ENCODE data around the gene PSMD5.
A peak's percentile ranks its signal among the peaks of the same experiment; 100 is the strongest.

The PSMD5 gene

GRCh38 chr9:120842685-120843485 is at the start of gene PSMD5:
TSS of gene PSMD5 (minus strand) at chr9:120842922. CDS start at chr9:120842909, 13 bp downstream.
- DNase-seq: peak; percentile 99

- no peak for DNase-seq
These were observed 49.4 kb upstream of the PSMD5 start for GRCh38 chr9:120891884-120892747.

- DNase-seq: no peak
These were observed 48.6 kb upstream of the PSMD5 start for GRCh38 chr9:120891245-120891883.

- DNase-seq: no peak
These were observed 47.9 kb upstream of the PSMD5 start for GRCh38 chr9:120890320-120891244.

GRCh38 chr9:120889606-120890271 is 47.0 kb upstream of the PSMD5 start:
- DNase-seq: peak; percentile 16

- DNase-seq: no peak
These were observed 45.9 kb upstream of the PSMD5 start for GRCh38 chr9:120888626-120889025.

- no peak for DNase-seq
These were observed 43.8 kb upstream of the PSMD5 start for GRCh38 chr9:120886490-120886967.

- no peak for DNase-seq
These were observed 43.2 kb upstream of the PSMD5 start for GRCh38 chr9:120885958-120886357.

- DNase-seq: no peak
These were observed 42.7 kb upstream of the PSMD5 start for GRCh38 chr9:120885457-120885856.

GRCh38 chr9:120883608-120883996 is 40.9 kb upstream of the PSMD5 start:
- DNase-seq: no peak

GRCh38 chr9:120882935-120883607 is 40.3 kb upstream of the PSMD5 start:
- DNase-seq: peak; percentile 87

GRCh38 chr9:120879446-120879845 is 36.7 kb upstream of the PSMD5 start:
- DNase-seq: no peak

GRCh38 chr9:120878188-120879130 is 35.7 kb upstream of the PSMD5 start:
- peak; percentile 88 for DNase-seq

- DNase-seq: peak; percentile 98
These were observed 34.7 kb upstream of the PSMD5 start for GRCh38 chr9:120877276-120878034.

GRCh38 chr9:120876842-120877240 is 34.1 kb upstream of the PSMD5 start, which contains the start of gene PHF19:
TSS of gene PHF19 (minus strand) at chr9:120877188. CDS start at chr9:120874741, 2,447 bp downstream.
- DNase-seq: peak; percentile 90

GRCh38 chr9:120875954-120876841 is 33.5 kb upstream of the PSMD5 start:
- DNase-seq: peak; percentile 98

GRCh38 chr9:120875643-120875953 is 32.9 kb upstream of the PSMD5 start:
- no peak for DNase-seq

- DNase-seq: peak; percentile 39
These were observed 32.5 kb upstream of the PSMD5 start for GRCh38 chr9:120875195-120875565.

Data from NCI-H69 (cell line).